Transverse colon (tissue), 4 donors: Measurements from ENCODE around the gene ACP7.

ENCODE experiments used
- POLR2A ChIP-seq: fragments of 450-650 bp; IDR thresholded peaks from one replicate; pipeline ENCODE4 v1.6.1; 2016; ENCODE audit warnings: antibody characterized with exemption, mild to moderate bottlenecking, moderate library complexity
- POLR2AphosphoS5 ChIP-seq, 3 donors: sonication (generic); formaldehyde crosslinking; IDR thresholded peaks; one replicate each; pipeline ENCODE4 v1.6.1; 2016; ENCODE audit warnings: antibody characterized with exemption in 3 of 3
- TF ChIP-seq, protein P1 (sequence below), 5 experiments: fragments of 200-600 bp in 3 of 5; fragments of 450-650 bp in 2 of 5; sonication (generic) in 3 of 5; IDR thresholded peaks; 1 replicate in 2 of 5; 2 replicates in 3 of 5; pipeline ENCODE4 v1.5.1; 2016 to 2017; ENCODE audit warnings: antibody characterized with exemption in 5 of 5, inconsistent platforms in 3 of 5, mild to moderate bottlenecking in 2 of 5, moderate library complexity in 1 of 5

DNA sequence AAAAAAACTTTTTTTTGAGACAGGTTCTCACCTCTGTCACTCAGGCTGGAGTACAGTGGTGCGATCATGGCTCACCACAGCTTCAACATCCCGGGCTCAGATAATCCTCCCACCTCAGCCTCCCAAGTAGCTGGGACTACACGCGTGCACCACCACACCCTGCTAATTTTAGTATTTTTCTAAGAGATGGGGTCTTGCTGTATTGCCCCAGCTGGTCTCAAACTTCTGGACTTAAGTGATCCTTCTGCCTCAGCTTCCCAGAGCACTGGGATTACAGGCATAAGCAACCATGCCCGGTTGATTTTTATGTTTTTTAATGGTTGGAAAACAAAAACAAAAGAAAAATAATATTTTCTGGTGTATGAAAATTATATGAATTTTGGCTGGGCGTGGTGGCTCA is 9.2 kb upstream of the ACP7 start:
- TF ChIP-seq, protein P1, sequence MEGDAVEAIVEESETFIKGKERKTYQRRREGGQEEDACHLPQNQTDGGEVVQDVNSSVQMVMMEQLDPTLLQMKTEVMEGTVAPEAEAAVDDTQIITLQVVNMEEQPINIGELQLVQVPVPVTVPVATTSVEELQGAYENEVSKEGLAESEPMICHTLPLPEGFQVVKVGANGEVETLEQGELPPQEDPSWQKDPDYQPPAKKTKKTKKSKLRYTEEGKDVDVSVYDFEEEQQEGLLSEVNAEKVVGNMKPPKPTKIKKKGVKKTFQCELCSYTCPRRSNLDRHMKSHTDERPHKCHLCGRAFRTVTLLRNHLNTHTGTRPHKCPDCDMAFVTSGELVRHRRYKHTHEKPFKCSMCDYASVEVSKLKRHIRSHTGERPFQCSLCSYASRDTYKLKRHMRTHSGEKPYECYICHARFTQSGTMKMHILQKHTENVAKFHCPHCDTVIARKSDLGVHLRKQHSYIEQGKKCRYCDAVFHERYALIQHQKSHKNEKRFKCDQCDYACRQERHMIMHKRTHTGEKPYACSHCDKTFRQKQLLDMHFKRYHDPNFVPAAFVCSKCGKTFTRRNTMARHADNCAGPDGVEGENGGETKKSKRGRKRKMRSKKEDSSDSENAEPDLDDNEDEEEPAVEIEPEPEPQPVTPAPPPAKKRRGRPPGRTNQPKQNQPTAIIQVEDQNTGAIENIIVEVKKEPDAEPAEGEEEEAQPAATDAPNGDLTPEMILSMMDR (IDR thresholded peaks at IDR 0.05) = no peak
- TF ChIP-seq POLR2A = no peak
- TF ChIP-seq POLR2AphosphoS5 (IDR thresholded peaks at IDR 0.05) = no peak
